ENCODE measurements around the gene TAMALIN. TPM values are rescaled to one million over a fixed set of nuclear protein-coding genes. Genes with fewer than 3 reads are reported as not detected.

TAMALIN gene
- total and polyA plus RNA-seq, 2 of the 4 experiments (the other 2 are of a cell fraction) = 2.7 to 5.3 TPM

DNA sequence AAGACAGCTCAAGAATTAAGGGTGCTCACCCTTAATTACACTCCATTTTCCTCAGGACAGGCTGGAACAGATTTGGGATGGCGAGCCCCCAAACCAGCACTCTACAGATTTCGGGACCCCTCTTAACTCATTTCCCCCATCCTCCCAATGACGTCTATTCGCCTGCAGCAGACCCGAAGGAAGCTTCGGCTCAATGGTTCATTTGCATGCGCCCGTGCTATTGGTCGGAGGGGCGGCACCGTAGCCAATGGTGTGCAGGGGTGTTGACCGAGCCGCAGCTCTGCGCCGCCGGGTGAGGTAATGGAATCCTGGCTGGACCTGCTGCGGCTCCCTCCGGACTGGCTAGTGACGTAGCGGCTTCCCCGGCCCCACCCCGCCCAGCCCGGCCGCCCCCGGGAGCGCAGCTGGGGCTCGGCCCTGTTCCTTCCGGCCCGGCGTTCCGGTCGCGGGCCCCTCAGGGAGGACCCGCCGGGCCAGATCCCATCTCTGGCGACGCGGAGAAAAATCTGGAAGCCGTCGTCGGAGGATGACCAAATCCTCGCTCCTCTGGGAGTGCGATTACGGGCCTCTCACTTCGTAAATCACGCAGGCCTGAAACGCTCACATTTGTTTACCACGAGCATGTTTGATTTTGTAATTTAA, 26.2 kb downstream of the TAMALIN start:
- Histone ChIP-seq H2BK120ac (ENCODE audit: low read depth, low read length) (peak overlapping the region; percentile 64; the same call in 1 of the 2 replicates), H4K91ac (ENCODE audit: insufficient read depth, low read depth, low read length) (peak overlapping the region; percentile 67), H2AK9ac (replicated peaks; ENCODE audit: low read depth, low read length, poor library complexity) (peak overlapping the region; percentile 77), H3K23ac (ENCODE audit: low read depth, low read length) (peak overlapping the region; percentile 8), H3K4me3 (ENCODE audit: insufficient read depth, low read depth, low read length) (peak overlapping the region; percentile 51), H3K56ac (ENCODE audit: extremely low read depth, insufficient read depth, low read length) (peak overlapping the region; percentile 53), H3K27me3 (ENCODE audit: control insufficient read depth, insufficient read depth, low read length) (no peaks in the 10 kb centered on the region), H3K9me3 (ENCODE audit: control insufficient read depth, insufficient read depth, low read length) (no peaks in the 10 kb centered on the region), H4K20me1 (ENCODE audit: insufficient read depth, low read length) (no peaks in the 10 kb centered on the region), H2AK5ac (ENCODE audit: low read depth, low read length) (no peak overlapping the region; the same call in 1 of the 2 replicates), H2BK5ac (ENCODE audit: low read depth, low read length, poor library complexity, severe bottlenecking) (peak overlapping the region; percentile 65), H3K36me3 (ENCODE audit: control insufficient read depth, insufficient read depth, low read length) (no peaks in the 10 kb centered on the region), H3K4me1 (ENCODE audit: control insufficient read depth, insufficient read depth, low read length) (peaks cover 8% of the 10 kb centered on the region), H3K27ac (ENCODE audit: insufficient read depth, low read length) (peak overlapping the region; percentile 77), H2BK20ac (ENCODE audit: low read depth, low read length) (0 out of 2 replicates have a peak overlapping the region, but pooled peaks have one; percentile 12), H3K4ac (ENCODE audit: low read depth, low read length) (peak overlapping the region; percentile 84), H3K9ac (ENCODE audit: low read depth, low read length) (peak overlapping the region; percentile 65), H3K18ac (ENCODE audit: low read depth, low read length) (peak overlapping the region; percentile 70), H3K79me1 (ENCODE audit: low read depth in 1 of 2, low read length in 2 of 2) (peaks cover 0 to 15% of the 10 kb centered on the region in 2 experiments; a peak in 2 of 4 replicates), H2AFZ (replicated peaks; ENCODE audit: low read length, poor library complexity) (peak overlapping the region; percentile 93), H3K14ac (replicated peaks; ENCODE audit: low read depth, low read length) (peak overlapping the region; percentile 39), H3K9me1 (ENCODE audit: insufficient read depth, low read length) (peaks cover 2% of the 10 kb centered on the region), H4K8ac (ENCODE audit: low read depth in 2 of 2, low read length in 2 of 2) (peak overlapping the region; percentile 70 to 87), H2BK15ac (ENCODE audit: low read depth, low read length) (0 out of 3 replicates have a peak overlapping the region, but pooled peaks have one; percentile 41), H4K5ac (ENCODE audit: low read depth, low read length) (peak overlapping the region; percentile 72), H3K4me2 (ENCODE audit: low read depth, low read length) (peak overlapping the region; percentile 80)
- in situ Hi-C loops (cut with MboI; ENCODE audit: low sequenced_read_pairs) = no loop called here
- POLR2A ChIA-PET (ENCODE audit: unreplicated experiment) = interaction anchor here (0.6 to 1.2 kb wide), 5 partner anchors 15 to 974 kb away, joined by 3 to 12 read pairs (median 3); partner anchors contain the start of gene NR4A1
- 1% methylated on average over 30 of the region's 48 CpGs; no CpG with 5 or more reads in 1 of the 2 experiments for WGBS, 2 experiments (ENCODE audit: extremely low coverage in 2 of 2, insufficient read length in 1 of 2)
- intact Hi-C loops (cut with micrococcal nuclease) = loop anchor here (2.0 kb wide), 2 partner anchors 38 to 50 kb away; no protein-coding TSS in a partner anchor
- CTCF ChIA-PET = interaction anchor here (0.6 to 1.6 kb wide), 6 partner anchors 9 to 50 kb away, joined by 3 to 9 read pairs (median 4); partner anchors contain the start of gene NR4A1
- DNase-seq (peak; percentile 98), ATAC-seq (ENCODE audit: low read depth) (peak; percentile 97)
- no TSS peak for BruUV-seq (replicated peaks)
- dilution Hi-C loops (cut with HindIII; ENCODE audit: low sequenced_read_pairs, unreplicated experiment) = no loop called here
- no peak for TF ChIP-seq FOS (IDR thresholded peaks at IDR 0.05; ENCODE audit: low read depth, low read length)
- no peak for TF ChIP-seq NFE2L2 (IDR thresholded peaks at IDR 0.05; ENCODE audit: low read depth, low read length)
- no peak for TF ChIP-seq CHD1 (IDR thresholded peaks at IDR 0.05; ENCODE audit: low read depth, low read length)
- 0 out of 2 replicates have a peak, but pooled peaks have one; percentile 2 for TF ChIP-seq BHLHE40 (IDR thresholded peaks at IDR 0.05; ENCODE audit: low read depth, low read length)
- TF ChIP-seq CEBPB (IDR thresholded peaks at IDR 0.05; ENCODE audit: low read depth, low read length) = 0 out of 2 replicates have a peak, but pooled peaks have one; percentile 4
- TF ChIP-seq MAZ (IDR thresholded peaks at IDR 0.05; ENCODE audit: borderline replicate concordance, low read depth, low read length) = peak; percentile 90
- TF ChIP-seq POLR2A (IDR thresholded peaks at IDR 0.05; ENCODE audit: low read depth, low read length) = peak; percentile 86
- TF ChIP-seq, protein P1, sequence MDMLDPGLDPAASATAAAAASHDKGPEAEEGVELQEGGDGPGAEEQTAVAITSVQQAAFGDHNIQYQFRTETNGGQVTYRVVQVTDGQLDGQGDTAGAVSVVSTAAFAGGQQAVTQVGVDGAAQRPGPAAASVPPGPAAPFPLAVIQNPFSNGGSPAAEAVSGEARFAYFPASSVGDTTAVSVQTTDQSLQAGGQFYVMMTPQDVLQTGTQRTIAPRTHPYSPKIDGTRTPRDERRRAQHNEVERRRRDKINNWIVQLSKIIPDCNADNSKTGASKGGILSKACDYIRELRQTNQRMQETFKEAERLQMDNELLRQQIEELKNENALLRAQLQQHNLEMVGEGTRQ (IDR thresholded peaks at IDR 0.05; ENCODE audit: low read depth, low read length) = 0 out of 2 replicates have a peak, but pooled peaks have one; percentile 7
- TF ChIP-seq SMC3 (IDR thresholded peaks at IDR 0.05; ENCODE audit: low read depth, low read length) = no peak
- TF ChIP-seq ELK1 (IDR thresholded peaks at IDR 0.05; ENCODE audit: borderline replicate concordance, low read depth, low read length) = no peak
- TF ChIP-seq, protein P2, sequence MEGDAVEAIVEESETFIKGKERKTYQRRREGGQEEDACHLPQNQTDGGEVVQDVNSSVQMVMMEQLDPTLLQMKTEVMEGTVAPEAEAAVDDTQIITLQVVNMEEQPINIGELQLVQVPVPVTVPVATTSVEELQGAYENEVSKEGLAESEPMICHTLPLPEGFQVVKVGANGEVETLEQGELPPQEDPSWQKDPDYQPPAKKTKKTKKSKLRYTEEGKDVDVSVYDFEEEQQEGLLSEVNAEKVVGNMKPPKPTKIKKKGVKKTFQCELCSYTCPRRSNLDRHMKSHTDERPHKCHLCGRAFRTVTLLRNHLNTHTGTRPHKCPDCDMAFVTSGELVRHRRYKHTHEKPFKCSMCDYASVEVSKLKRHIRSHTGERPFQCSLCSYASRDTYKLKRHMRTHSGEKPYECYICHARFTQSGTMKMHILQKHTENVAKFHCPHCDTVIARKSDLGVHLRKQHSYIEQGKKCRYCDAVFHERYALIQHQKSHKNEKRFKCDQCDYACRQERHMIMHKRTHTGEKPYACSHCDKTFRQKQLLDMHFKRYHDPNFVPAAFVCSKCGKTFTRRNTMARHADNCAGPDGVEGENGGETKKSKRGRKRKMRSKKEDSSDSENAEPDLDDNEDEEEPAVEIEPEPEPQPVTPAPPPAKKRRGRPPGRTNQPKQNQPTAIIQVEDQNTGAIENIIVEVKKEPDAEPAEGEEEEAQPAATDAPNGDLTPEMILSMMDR (conservative IDR thresholded peaks at IDR 0.05; ENCODE audit: low read depth, low read length) = no peak
- no peak for TF ChIP-seq MAFK (IDR thresholded peaks at IDR 0.05; ENCODE audit: low read depth, low read length)
